Transverse colon (tissue), 4 donors: ENCODE data around the gene PRG3. TPM values are rescaled to one million over a fixed set of nuclear protein-coding genes. Genes with fewer than 3 reads are reported as not detected.

Experiments used
- DNase-seq: peaks from one replicate; pipeline ENCODE4 v3.0.0-alpha.2; 2019
- H3K27ac ChIP-seq, 4 donors: fragments of 200-600 bp; sonication (generic); 2 replicates each; pipeline ENCODE4 v1.5.1; 2016 to 2018; ENCODE audit warnings: inconsistent platforms in 4 of 4
- H3K27me3 ChIP-seq: fragments of 200-600 bp; sonication (generic); 2 replicates; pipeline ENCODE4 v1.5.1; 2017; ENCODE audit warnings: inconsistent platforms
- H3K36me3 ChIP-seq, 4 donors: fragments of 200-600 bp; sonication (generic); 2 replicates each; pipeline ENCODE4 v1.5.1; 2017 to 2019; ENCODE audit warnings: inconsistent platforms in 4 of 4
- H3K4me1 ChIP-seq, 4 donors: fragments of 200-600 bp; sonication (generic); 2 replicates each; pipeline ENCODE4 v1.5.1; 2017 to 2020; ENCODE audit warnings: inconsistent platforms in 4 of 4
- H3K4me3 ChIP-seq, 4 donors: fragments of 200-600 bp; sonication (generic); 1 replicate in 1 of 4; 2 replicates in 3 of 4; pipeline versions ENCODE4 v1.5.1 to v1.6.1; 2017 to 2019; ENCODE audit warnings: inconsistent platforms in 4 of 4
- H3K9me3 ChIP-seq, 2 donors: fragments of 200-600 bp; sonication (generic); 2 replicates each; pipeline ENCODE4 v1.5.1; 2017 to 2019; ENCODE audit warnings: inconsistent platforms in 2 of 2
- EP300 ChIP-seq: sonication (generic); formaldehyde crosslinking; IDR thresholded peaks from one replicate; pipeline ENCODE4 v1.6.1; 2017; ENCODE audit warnings: antibody characterized with exemption, low read depth
- POLR2A ChIP-seq: fragments of 450-650 bp; IDR thresholded peaks from one replicate; pipeline ENCODE4 v1.6.1; 2016; ENCODE audit warnings: antibody characterized with exemption, mild to moderate bottlenecking, moderate library complexity
- POLR2AphosphoS5 ChIP-seq, 3 donors: sonication (generic); formaldehyde crosslinking; IDR thresholded peaks; one replicate each; pipeline ENCODE4 v1.6.1; 2016; ENCODE audit warnings: antibody characterized with exemption in 3 of 3
- WGBS, 2 donors: methylation state at CpG; one replicate each; pipeline ENCODE4 v1.1.5; 2018; ENCODE audit warnings: low coverage in 1 of 2; 5-methylcytosine and 5-hydroxymethylcytosine counted together
- in situ Hi-C, 4 donors: fragments of 200-750 bp; cut with MboI; loops; one replicate each; pipeline versions ENCODE4 v1.15.0 to v1.15.1; 2017; ENCODE audit warnings: low sequenced_read_pairs in 3 of 4, low pct_ligation_motif_present in 1 of 4, low pct_unique_long_range_greater_than_20kb in 1 of 4
- intact Hi-C: fragments of 100-400 bp; cut with DNase I; formaldehyde crosslinking; loops from one replicate; pipeline ENCODE4 v1.15.1; 2023; ENCODE audit warnings: low total_unique reads
- total RNA-seq, 4 donors: library from RNA; depleted of rRNA; stranded (reverse); fragments of >200 nt; gene quantifications; one replicate each; pipeline ENCODE4 v1.1.0, GENCODE V29; 2016
- TF ChIP-seq, protein P1 (sequence below), 5 experiments: fragments of 200-600 bp in 3 of 5; fragments of 450-650 bp in 2 of 5; sonication (generic) in 3 of 5; IDR thresholded peaks; 1 replicate in 2 of 5; 2 replicates in 3 of 5; pipeline ENCODE4 v1.5.1; 2016 to 2017; ENCODE audit warnings: antibody characterized with exemption in 5 of 5, inconsistent platforms in 3 of 5, mild to moderate bottlenecking in 2 of 5, moderate library complexity in 1 of 5

The PRG3 gene
- total RNA-seq, 4 donors from 2014 or later, result not detected

DNA sequence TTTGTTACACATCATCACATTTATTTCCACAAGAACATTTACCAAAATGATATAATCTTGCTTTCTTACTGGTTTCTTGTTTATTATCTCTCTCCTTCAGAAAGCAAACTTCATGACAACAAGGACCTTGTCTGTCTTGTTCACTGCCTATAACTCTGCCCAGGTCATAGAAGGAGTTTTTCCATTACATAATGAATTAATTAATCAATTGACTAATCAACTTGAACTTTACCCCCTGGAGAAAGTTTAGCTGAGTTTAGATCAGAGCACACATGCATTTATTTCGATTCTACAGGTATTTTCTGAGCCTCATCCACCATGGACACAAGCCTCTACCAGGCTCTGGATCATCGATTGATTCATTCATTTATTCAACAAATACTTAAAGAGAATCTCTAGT is 15.8 kb upstream of the PRG3 start:
- H3K27ac ChIP-seq, result no peak overlapping the region
- 68 to 75% methylated on average over 2 of the region's 2 CpGs for WGBS, 2 donors
- intact Hi-C loops (no loop called here), in situ Hi-C loops (no loop called here)
- DNase-seq, result no peak
- H3K4me3 ChIP-seq, result no peak overlapping the region
- H3K4me1 ChIP-seq, result peaks cover 0 to 7% (median 1%) of the 10 kb centered on the region in 4 donors
- no peaks in the 10 kb centered on the region for H3K27me3 ChIP-seq
- no peaks in the 10 kb centered on the region for H3K36me3 ChIP-seq
- H3K9me3 ChIP-seq, result no peaks in the 10 kb centered on the region
- no peak for TF ChIP-seq POLR2A
- TF ChIP-seq, protein P1, sequence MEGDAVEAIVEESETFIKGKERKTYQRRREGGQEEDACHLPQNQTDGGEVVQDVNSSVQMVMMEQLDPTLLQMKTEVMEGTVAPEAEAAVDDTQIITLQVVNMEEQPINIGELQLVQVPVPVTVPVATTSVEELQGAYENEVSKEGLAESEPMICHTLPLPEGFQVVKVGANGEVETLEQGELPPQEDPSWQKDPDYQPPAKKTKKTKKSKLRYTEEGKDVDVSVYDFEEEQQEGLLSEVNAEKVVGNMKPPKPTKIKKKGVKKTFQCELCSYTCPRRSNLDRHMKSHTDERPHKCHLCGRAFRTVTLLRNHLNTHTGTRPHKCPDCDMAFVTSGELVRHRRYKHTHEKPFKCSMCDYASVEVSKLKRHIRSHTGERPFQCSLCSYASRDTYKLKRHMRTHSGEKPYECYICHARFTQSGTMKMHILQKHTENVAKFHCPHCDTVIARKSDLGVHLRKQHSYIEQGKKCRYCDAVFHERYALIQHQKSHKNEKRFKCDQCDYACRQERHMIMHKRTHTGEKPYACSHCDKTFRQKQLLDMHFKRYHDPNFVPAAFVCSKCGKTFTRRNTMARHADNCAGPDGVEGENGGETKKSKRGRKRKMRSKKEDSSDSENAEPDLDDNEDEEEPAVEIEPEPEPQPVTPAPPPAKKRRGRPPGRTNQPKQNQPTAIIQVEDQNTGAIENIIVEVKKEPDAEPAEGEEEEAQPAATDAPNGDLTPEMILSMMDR (IDR thresholded peaks at IDR 0.05), result no peak
- no peak for TF ChIP-seq EP300
- no peak for TF ChIP-seq POLR2AphosphoS5 (IDR thresholded peaks at IDR 0.05)

DNA sequence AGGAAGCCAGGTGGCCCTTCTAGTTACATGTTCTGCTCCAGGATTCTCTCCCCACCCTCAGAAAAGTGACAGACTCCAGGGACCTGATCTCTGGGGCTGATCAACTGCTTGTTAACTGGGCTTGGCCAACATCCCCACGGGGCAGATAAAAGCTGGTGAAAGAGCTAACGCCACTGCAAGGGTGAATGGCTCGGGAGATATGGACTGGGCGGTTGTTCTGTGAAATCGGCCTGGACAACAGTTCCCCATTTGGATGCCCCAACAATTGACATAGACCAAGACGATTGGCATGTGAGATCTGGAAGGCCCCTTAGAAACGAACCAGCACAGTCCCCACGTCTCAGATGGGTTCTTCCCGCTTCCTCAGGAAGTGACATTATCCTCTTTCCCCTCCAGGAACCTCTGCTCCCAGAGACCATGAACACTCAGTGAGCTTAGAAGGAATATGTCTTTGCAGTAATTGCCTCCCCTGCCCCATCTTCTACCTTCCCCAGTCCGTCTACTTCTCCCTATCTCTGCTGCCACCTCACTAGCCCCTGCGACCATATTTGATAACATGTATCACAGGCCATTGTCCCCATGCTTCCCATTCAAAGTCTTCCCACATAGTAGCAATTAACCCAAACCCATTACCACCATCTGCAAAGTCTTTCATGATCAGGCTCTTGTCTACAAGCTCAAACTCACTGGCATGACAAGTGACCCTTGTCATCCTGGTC is 15.1 kb upstream of the PRG3 start:
- H3K27me3 ChIP-seq, result no peaks in the 10 kb centered on the region
- H3K9me3 ChIP-seq, result no peaks in the 10 kb centered on the region
- no peak overlapping the region for H3K4me3 ChIP-seq
- H3K27ac ChIP-seq, result no peak overlapping the region
- intact Hi-C loops, result no loop called here
- DNase-seq, result no peak
- in situ Hi-C loops, result no loop called here
- no peaks in the 10 kb centered on the region for H3K36me3 ChIP-seq
- H3K4me1 ChIP-seq, result peaks cover 0 to 7% (median 1%) of the 10 kb centered on the region in 4 donors
- no peak for TF ChIP-seq POLR2A
- 80 to 94% methylated on average over 3 to 11 of the region's 11 CpGs for WGBS, 2 donors

DNA sequence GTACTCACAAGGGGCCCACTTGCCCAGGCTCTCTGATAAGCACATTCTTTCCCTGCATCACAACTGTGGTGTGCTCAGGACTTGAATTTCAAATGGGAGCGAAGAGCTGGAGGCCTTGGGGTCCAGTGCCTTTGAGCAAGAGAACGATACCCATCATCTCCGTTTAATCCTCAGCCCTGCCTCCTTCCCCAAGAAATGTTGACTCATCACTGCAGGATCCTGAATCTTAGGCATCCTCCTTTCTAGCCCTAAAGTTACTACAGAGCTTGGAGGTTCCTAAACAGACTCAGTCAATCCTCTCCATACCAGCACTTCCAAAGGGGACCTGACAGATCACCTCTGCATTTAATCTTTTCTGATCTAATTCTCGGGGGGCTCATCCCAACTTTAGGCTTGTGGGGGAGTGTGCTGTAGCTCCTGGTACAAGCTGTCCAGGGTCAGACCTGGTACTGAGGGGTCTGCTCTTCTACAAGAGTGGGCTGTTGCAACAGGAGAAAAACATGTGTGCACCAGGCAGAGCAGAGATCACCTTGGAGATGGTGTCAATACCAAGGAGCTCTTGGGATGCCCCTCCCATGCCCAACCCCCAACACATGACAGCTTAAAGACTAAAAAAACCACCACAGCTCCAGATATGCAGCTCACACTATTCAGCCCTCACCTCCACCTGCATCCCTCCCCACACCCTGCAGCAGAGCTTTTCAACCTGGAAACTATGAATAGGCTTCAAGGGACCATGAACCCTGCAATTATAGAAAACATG is 13.4 kb upstream of the PRG3 start:
- Histone ChIP-seq H3K27ac (no peak overlapping the region), H3K4me1 (no peaks in the 10 kb centered on the region), H3K4me3 (no peak overlapping the region), H3K27me3 (no peaks in the 10 kb centered on the region), H3K36me3 (no peaks in the 10 kb centered on the region), H3K9me3 (no peaks in the 10 kb centered on the region)
- 83 to 86% methylated on average over 1 to 4 of the region's 4 CpGs for WGBS, 2 donors
- in situ Hi-C loops, result no loop called here
- no peak for TF ChIP-seq POLR2AphosphoS5 (IDR thresholded peaks at IDR 0.05)
- TF ChIP-seq EP300, result no peak
- no peak for TF ChIP-seq POLR2A
- TF ChIP-seq, protein P1 (IDR thresholded peaks at IDR 0.05), result no peak
- no peak for DNase-seq
- intact Hi-C loops, result no loop called here

DNA sequence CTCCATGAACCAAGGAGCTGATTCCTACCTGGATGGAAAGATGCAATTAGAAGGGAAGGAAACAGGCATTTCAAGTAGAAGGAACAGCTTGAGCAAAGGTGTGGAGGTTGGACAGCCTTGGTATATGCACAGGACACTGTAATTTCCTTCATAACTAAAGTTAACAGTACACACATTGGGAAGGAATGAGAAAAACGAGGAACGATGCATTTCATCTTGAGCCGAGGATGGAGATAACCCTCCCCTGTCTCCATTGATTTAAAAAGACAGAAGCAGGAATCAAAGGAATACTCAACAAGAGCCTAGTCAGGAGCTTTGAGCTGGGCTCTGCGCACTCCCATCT is 11.8 kb upstream of the PRG3 start:
- Histone ChIP-seq H3K9me3 (no peaks in the 10 kb centered on the region), H3K27me3 (no peaks in the 10 kb centered on the region), H3K36me3 (no peaks in the 10 kb centered on the region), H3K4me3 (no peak overlapping the region), H3K27ac (no peak overlapping the region), H3K4me1 (no peaks in the 10 kb centered on the region)
- in situ Hi-C loops (no loop called here), intact Hi-C loops (no loop called here)
- no peak for DNase-seq
- no peak for TF ChIP-seq POLR2AphosphoS5 (IDR thresholded peaks at IDR 0.05)
- TF ChIP-seq, protein P1 (IDR thresholded peaks at IDR 0.05), result no peak
- no peak for TF ChIP-seq POLR2A
- TF ChIP-seq EP300, result no peak
- 88% methylated on average over 4 of the region's 4 CpGs; no CpG with 5 or more reads in 1 of the 2 donors for WGBS, 2 donors
